IMR-90 (cell line): ENCODE measurements around the gene LIN52. TPM values are rescaled to one million over a fixed set of nuclear protein-coding genes. Genes with fewer than 3 reads are reported as not detected.

Experiments used
- ATAC-seq: fragments of 200-7000 bp; cut with Tn5 transposase; 2 replicates; pipeline ENCODE4 v1.9.1; 2020; ENCODE audit warnings: low read depth, mild to moderate bottlenecking, moderate library complexity
- BruUV-seq: library from RNA; stranded (reverse); fragments of 400-500 nt; replicated peaks from 2 replicates; lab custom pipeline; 2021; lab: Mats Ljungman, UMichigan
- CTCF ChIA-PET: fragments of 300-600 bp; formaldehyde crosslinking; extraction: SDS; loops from one replicate; lab custom pipeline; 2021; ENCODE audit warnings: antibody characterized with exemption; lab: Yijun Ruan, JAX
- POLR2A ChIA-PET: fragments of 300-600 bp; sonication (Branson Sonifier 250); formaldehyde crosslinking; loops from one replicate; lab custom pipeline; 2022; ENCODE audit warnings: antibody characterized with exemption; ENCODE audit not compliant: unreplicated experiment; lab: Charles Lee
- DNase-seq: peaks from one replicate; pipeline ENCODE4 v3.0.0; 2013
- H2AFZ ChIP-seq: replicated peaks from 2 replicates; pipeline ENCODE3; 2013; ENCODE audit warnings: low read length, mild to moderate bottlenecking; ENCODE audit not compliant: poor library complexity
- H2AK5ac ChIP-seq: 2 replicates; pipeline ENCODE4 v1.6.1; 2013; ENCODE audit warnings: low read depth, low read length, inconsistent platforms
- H2AK9ac ChIP-seq: replicated peaks from 2 replicates; pipeline ENCODE3; 2013; ENCODE audit warnings: mild to moderate bottlenecking, low read depth, low read length, moderate library complexity; ENCODE audit not compliant: poor library complexity
- H2BK120ac ChIP-seq: 2 replicates; pipeline ENCODE4 v1.6.1; 2013; ENCODE audit warnings: low read depth, low read length, inconsistent platforms
- H2BK15ac ChIP-seq: 3 replicates; pipeline ENCODE4 v1.6.1; 2013; ENCODE audit warnings: low read depth, low read length, inconsistent platforms
- H2BK20ac ChIP-seq: 2 replicates; pipeline ENCODE4 v1.6.1; 2013; ENCODE audit warnings: low read depth, mild to moderate bottlenecking, inconsistent platforms, low read length, moderate library complexity
- H2BK5ac ChIP-seq: 2 replicates; pipeline ENCODE4 v1.6.1; 2013; ENCODE audit warnings: mild to moderate bottlenecking, low read depth, low read length, inconsistent platforms; ENCODE audit not compliant: poor library complexity, severe bottlenecking
- H3K14ac ChIP-seq: replicated peaks from 2 replicates; pipeline ENCODE4 v1.6.1; 2013; ENCODE audit warnings: low read depth, low read length, inconsistent platforms
- H3K18ac ChIP-seq: 2 replicates; pipeline ENCODE4 v1.6.1; 2013; ENCODE audit warnings: low read depth, low read length, control low read depth
- H3K23ac ChIP-seq: 2 replicates; pipeline ENCODE4 v1.6.1; 2013; ENCODE audit warnings: low read depth, low read length, inconsistent platforms
- H3K27ac ChIP-seq: 2 replicates; pipeline ENCODE4 v1.5.1; 2013; ENCODE audit warnings: mild to moderate bottlenecking, control low read depth, low read length; ENCODE audit not compliant: insufficient read depth
- H3K27me3 ChIP-seq: 2 replicates; pipeline ENCODE4 v1.6.1; 2013; ENCODE audit warnings: low read length; ENCODE audit not compliant: control insufficient read depth, insufficient read depth
- H3K36me3 ChIP-seq: 2 replicates; pipeline ENCODE4 v1.6.1; 2013; ENCODE audit warnings: low read length, mixed read lengths; ENCODE audit not compliant: control insufficient read depth, insufficient read depth
- H3K4ac ChIP-seq: 2 replicates; pipeline ENCODE4 v1.6.1; 2013; ENCODE audit warnings: low read depth, low read length, inconsistent platforms
- H3K4me1 ChIP-seq: 2 replicates; pipeline ENCODE4 v1.6.1; 2013; ENCODE audit warnings: low read length, mixed read lengths; ENCODE audit not compliant: control insufficient read depth, insufficient read depth
- H3K4me2 ChIP-seq: 2 replicates; pipeline ENCODE4 v1.6.1; 2013; ENCODE audit warnings: low read depth, mild to moderate bottlenecking, control low read depth, low read length, moderate library complexity
- H3K4me3 ChIP-seq: 2 replicates; pipeline ENCODE4 v1.5.1; 2013; ENCODE audit warnings: low read depth, mild to moderate bottlenecking, control low read depth, low read length, moderate library complexity; ENCODE audit not compliant: insufficient read depth
- H3K56ac ChIP-seq: 2 replicates; pipeline ENCODE4 v1.6.1; 2013; ENCODE audit warnings: low read length, inconsistent platforms; ENCODE audit not compliant: insufficient read depth; ENCODE audit errors: extremely low read depth
- H3K79me1 ChIP-seq, 2 experiments: 2 replicates each; pipeline ENCODE4 v1.6.1; 2013; ENCODE audit warnings: low read length in 2 of 2, inconsistent platforms in 1 of 2, low read depth in 1 of 2
- H3K9ac ChIP-seq: 2 replicates; pipeline ENCODE4 v1.6.1; 2013; ENCODE audit warnings: low read depth, low read length, control low read depth
- H3K9me1 ChIP-seq: 2 replicates; pipeline ENCODE4 v1.6.1; 2013; ENCODE audit warnings: low read length, inconsistent platforms; ENCODE audit not compliant: insufficient read depth
- H3K9me3 ChIP-seq: 2 replicates; pipeline ENCODE4 v1.6.1; 2013; ENCODE audit warnings: low read length; ENCODE audit not compliant: control insufficient read depth, insufficient read depth
- H4K20me1 ChIP-seq: 2 replicates; pipeline ENCODE4 v1.6.1; 2013; ENCODE audit warnings: low read length, inconsistent platforms; ENCODE audit not compliant: insufficient read depth
- H4K5ac ChIP-seq: 2 replicates; pipeline ENCODE4 v1.6.1; 2013; ENCODE audit warnings: mild to moderate bottlenecking, low read depth, low read length, control low read depth
- H4K8ac ChIP-seq, 2 experiments: 2 replicates each; pipeline ENCODE4 v1.6.1; 2013; ENCODE audit warnings: low read depth in 2 of 2, low read length in 2 of 2, control low read depth in 1 of 2, inconsistent platforms in 1 of 2
- H4K91ac ChIP-seq: 2 replicates; pipeline ENCODE4 v1.6.1; 2013; ENCODE audit warnings: low read depth, low read length, inconsistent platforms; ENCODE audit not compliant: insufficient read depth
- BHLHE40 ChIP-seq: fragments of 150-350 bp; IDR thresholded peaks from 2 replicates; pipeline ENCODE4 v1.6.1; 2016; ENCODE audit warnings: mild to moderate bottlenecking, low read depth, low read length
- CEBPB ChIP-seq: IDR thresholded peaks from 2 replicates; pipeline ENCODE4 v1.6.1; 2012; ENCODE audit warnings: low read depth, low read length, improper control_type of control experiment
- CHD1 ChIP-seq: IDR thresholded peaks from 2 replicates; pipeline ENCODE4 v1.6.1; 2012; ENCODE audit warnings: low read depth, low read length, improper control_type of control experiment
- FOS ChIP-seq: fragments of 150-350 bp; IDR thresholded peaks from 2 replicates; pipeline ENCODE4 v1.6.1; 2016; ENCODE audit warnings: low read depth, low read length
- MAFK ChIP-seq: IDR thresholded peaks from 2 replicates; pipeline ENCODE4 v1.6.1; 2012; ENCODE audit warnings: low read depth, low read length, improper control_type of control experiment
- MXI1 ChIP-seq: IDR thresholded peaks from 2 replicates; pipeline ENCODE4 v1.6.1; 2012; ENCODE audit warnings: low read depth, mild to moderate bottlenecking, low read length, moderate library complexity, borderline replicate concordance
- POLR2A ChIP-seq: IDR thresholded peaks from 2 replicates; pipeline ENCODE4 v1.6.1; 2012; ENCODE audit warnings: mild to moderate bottlenecking, low read depth, low read length
- RCOR1 ChIP-seq: IDR thresholded peaks from 2 replicates; pipeline ENCODE4 v1.6.1; 2012; ENCODE audit warnings: mild to moderate bottlenecking, low read length, improper control_type of control experiment; ENCODE audit not compliant: insufficient replicate concordance
- SMC3 ChIP-seq: fragments of 150-350 bp; IDR thresholded peaks from 2 replicates; pipeline ENCODE4 v1.6.1; 2016; ENCODE audit warnings: low read depth, mild to moderate bottlenecking, antibody characterized with exemption, low read length, moderate library complexity
- WGBS, 2 experiments: methylation state at CpG; one replicate each; pipeline versions ENCODE4 v1.1.5 to v1.1.7; 2013; ENCODE audit warnings: missing lambda C conversion rate in 2 of 2; ENCODE audit not compliant: insufficient read length in 1 of 2; ENCODE audit errors: extremely low coverage in 2 of 2; 5-methylcytosine and 5-hydroxymethylcytosine counted together
- dilution Hi-C: fragments of 300-500 bp; cut with HindIII; formaldehyde crosslinking; loops from one replicate; pipeline ENCODE4 v1.14.3; 2018; ENCODE audit warnings: low sequenced_read_pairs; ENCODE audit not compliant: unreplicated experiment
- in situ Hi-C: fragments of 300-500 bp; cut with MboI; formaldehyde crosslinking; loops from 3 replicates; pipeline ENCODE4 v1.14.3; 2019; ENCODE audit warnings: low sequenced_read_pairs, inconsistent platforms, mixed read lengths
- intact Hi-C: fragments of 100-400 bp; cut with micrococcal nuclease; formaldehyde crosslinking; loops from 2 replicates; pipeline ENCODE4 v1.10.0; 2022
- polyA plus RNA-seq, 3 experiments: library from polyadenylated mRNA; depleted of rRNA; stranded (reverse); fragments of >200 nt; gene quantifications; 2 replicates each; pipeline ENCODE4 v1.2.3, GENCODE V29; 2012; ENCODE audit warnings: low replicate concordance in 1 of 3
- total RNA-seq: library from RNA; depleted of rRNA; stranded (reverse); fragments of >200 nt; gene quantifications from 2 replicates; pipeline ENCODE4 v1.2.3, GENCODE V29; 2012
- TF ChIP-seq, protein P1 (sequence below): conservative IDR thresholded peaks from 2 replicates; pipeline ENCODE4 v1.5.1; 2012; ENCODE audit warnings: mild to moderate bottlenecking, low read depth, low read length, improper control_type of control experiment
- TF ChIP-seq, protein P2 (sequence below): fragments of 150-350 bp; IDR thresholded peaks from 2 replicates; pipeline ENCODE4 v1.6.1; 2017; ENCODE audit warnings: mild to moderate bottlenecking, antibody characterized with exemption, low read length, low read depth
- TF ChIP-seq, protein P3 (sequence below): fragments of 150-350 bp; IDR thresholded peaks from 2 replicates; pipeline ENCODE4 v1.6.1; 2016; ENCODE audit warnings: low read depth, mild to moderate bottlenecking, low read length, moderate library complexity, borderline replicate concordance

The LIN52 gene
- total and polyA plus RNA-seq, 2 of the 4 experiments (the other 2 are of a cell fraction), result 6.1 to 11.5 TPM

DNA sequence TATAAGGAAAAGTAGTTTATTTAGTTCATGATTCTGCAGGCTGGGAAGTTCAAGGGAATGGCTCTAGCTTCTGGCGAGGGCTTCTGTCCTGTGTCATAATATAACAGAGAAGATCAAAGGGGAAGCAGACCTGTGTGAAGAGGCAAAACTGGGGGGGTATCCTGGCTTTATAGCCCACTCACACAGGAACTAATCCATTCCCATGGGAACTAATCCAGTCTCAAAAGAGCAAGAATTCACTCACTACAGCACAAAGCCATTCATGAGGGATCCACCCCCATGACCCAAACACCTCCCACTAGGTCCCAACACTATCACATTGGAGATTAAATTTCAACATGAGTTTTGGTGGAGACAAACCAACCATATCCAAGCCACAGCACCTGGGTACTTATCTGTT lies 7.4 kb upstream of the LIN52 start:
- no peak overlapping the region for H3K23ac ChIP-seq
- H2BK20ac ChIP-seq, result no peak overlapping the region
- no peak overlapping the region for H3K27ac ChIP-seq
- no peak overlapping the region for H3K14ac ChIP-seq
- H3K27me3 ChIP-seq, result no peaks in the 10 kb centered on the region
- no peaks in the 10 kb centered on the region for H3K9me3 ChIP-seq
- in situ Hi-C loops, result no loop called here
- H2BK120ac ChIP-seq, result no peak overlapping the region
- no peak overlapping the region for H3K56ac ChIP-seq
- no peak overlapping the region for H2BK5ac ChIP-seq
- ChIA-PET CTCF (interaction anchor here (0.6 kb wide), 1 partner anchor 34 kb away, joined by 3 read pairs; no protein-coding TSS in a partner anchor), POLR2A (no interaction called here)
- no peak overlapping the region for H3K4ac ChIP-seq
- H4K20me1 ChIP-seq, result no peaks in the 10 kb centered on the region
- no peaks in the 10 kb centered on the region for H3K4me1 ChIP-seq
- BruUV-seq, result no TSS peak
- ATAC-seq (no peak), DNase-seq (no peak)
- H2AFZ ChIP-seq, result no peak overlapping the region
- H3K4me2 ChIP-seq, result no peak overlapping the region
- intact Hi-C loops, result no loop called here
- no peak overlapping the region for H2AK5ac ChIP-seq
- H4K5ac ChIP-seq, result no peak overlapping the region
- H3K36me3 ChIP-seq, result no peaks in the 10 kb centered on the region
- no peak overlapping the region for H2BK15ac ChIP-seq
- no CpG with 5 or more reads among the region's 1 CpG for WGBS, 2 experiments
- no peaks in the 10 kb centered on the region for H3K9me1 ChIP-seq
- no peak overlapping the region for H3K9ac ChIP-seq
- H3K79me1 ChIP-seq, result no peaks in the 10 kb centered on the region
- dilution Hi-C loops, result no loop called here
- H3K18ac ChIP-seq, result no peak overlapping the region
- no peak overlapping the region for H2AK9ac ChIP-seq
- TF ChIP-seq, protein P1, sequence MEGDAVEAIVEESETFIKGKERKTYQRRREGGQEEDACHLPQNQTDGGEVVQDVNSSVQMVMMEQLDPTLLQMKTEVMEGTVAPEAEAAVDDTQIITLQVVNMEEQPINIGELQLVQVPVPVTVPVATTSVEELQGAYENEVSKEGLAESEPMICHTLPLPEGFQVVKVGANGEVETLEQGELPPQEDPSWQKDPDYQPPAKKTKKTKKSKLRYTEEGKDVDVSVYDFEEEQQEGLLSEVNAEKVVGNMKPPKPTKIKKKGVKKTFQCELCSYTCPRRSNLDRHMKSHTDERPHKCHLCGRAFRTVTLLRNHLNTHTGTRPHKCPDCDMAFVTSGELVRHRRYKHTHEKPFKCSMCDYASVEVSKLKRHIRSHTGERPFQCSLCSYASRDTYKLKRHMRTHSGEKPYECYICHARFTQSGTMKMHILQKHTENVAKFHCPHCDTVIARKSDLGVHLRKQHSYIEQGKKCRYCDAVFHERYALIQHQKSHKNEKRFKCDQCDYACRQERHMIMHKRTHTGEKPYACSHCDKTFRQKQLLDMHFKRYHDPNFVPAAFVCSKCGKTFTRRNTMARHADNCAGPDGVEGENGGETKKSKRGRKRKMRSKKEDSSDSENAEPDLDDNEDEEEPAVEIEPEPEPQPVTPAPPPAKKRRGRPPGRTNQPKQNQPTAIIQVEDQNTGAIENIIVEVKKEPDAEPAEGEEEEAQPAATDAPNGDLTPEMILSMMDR, result no peak
- TF ChIP-seq SMC3 (no peak), FOS (no peak), RCOR1 (no peak), MXI1 (no peak), BHLHE40 (no peak), CEBPB (no peak), POLR2A (no peak), MAFK (no peak), CHD1 (no peak)
- TF ChIP-seq, protein P2, sequence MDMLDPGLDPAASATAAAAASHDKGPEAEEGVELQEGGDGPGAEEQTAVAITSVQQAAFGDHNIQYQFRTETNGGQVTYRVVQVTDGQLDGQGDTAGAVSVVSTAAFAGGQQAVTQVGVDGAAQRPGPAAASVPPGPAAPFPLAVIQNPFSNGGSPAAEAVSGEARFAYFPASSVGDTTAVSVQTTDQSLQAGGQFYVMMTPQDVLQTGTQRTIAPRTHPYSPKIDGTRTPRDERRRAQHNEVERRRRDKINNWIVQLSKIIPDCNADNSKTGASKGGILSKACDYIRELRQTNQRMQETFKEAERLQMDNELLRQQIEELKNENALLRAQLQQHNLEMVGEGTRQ, result no peak
- TF ChIP-seq, protein P3, sequence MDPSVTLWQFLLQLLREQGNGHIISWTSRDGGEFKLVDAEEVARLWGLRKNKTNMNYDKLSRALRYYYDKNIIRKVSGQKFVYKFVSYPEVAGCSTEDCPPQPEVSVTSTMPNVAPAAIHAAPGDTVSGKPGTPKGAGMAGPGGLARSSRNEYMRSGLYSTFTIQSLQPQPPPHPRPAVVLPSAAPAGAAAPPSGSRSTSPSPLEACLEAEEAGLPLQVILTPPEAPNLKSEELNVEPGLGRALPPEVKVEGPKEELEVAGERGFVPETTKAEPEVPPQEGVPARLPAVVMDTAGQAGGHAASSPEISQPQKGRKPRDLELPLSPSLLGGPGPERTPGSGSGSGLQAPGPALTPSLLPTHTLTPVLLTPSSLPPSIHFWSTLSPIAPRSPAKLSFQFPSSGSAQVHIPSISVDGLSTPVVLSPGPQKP, result no peak
- no peak overlapping the region for H3K4me3 ChIP-seq
- no peak overlapping the region for H4K8ac ChIP-seq
- H4K91ac ChIP-seq, result no peak overlapping the region
